OCI-LY1 (cell line): ENCODE data around the gene EFR3B.
"Not testable (repeated sequence)": the region's sequence is repeated elsewhere in the genome, so short reads cannot be mapped to it uniquely, and the experiment has no call there.

Experiments used
- H2AFZ ChIP-seq: fragments of 200-600 bp; sonication (generic), shearing (Covaris generic); 2 replicates; pipeline ENCODE4 v1.6.0; 2014; ENCODE audit warnings: antibody characterized with exemption, mild to moderate bottlenecking, low read length
- H3F3A ChIP-seq: fragments of 200-600 bp; sonication (generic), shearing (Covaris generic); 2 replicates; pipeline ENCODE4 v1.6.0; 2014; ENCODE audit warnings: mild to moderate bottlenecking, antibody characterized with exemption, low read length, moderate library complexity; ENCODE audit not compliant: insufficient read depth
- H3K27ac ChIP-seq: fragments of 200-600 bp; sonication (generic); 2 replicates; pipeline ENCODE4 v1.5.1; 2014; ENCODE audit warnings: low read length, mixed run types, mild to moderate bottlenecking, low read depth; ENCODE audit not compliant: poor library complexity, severe bottlenecking
- H3K27me3 ChIP-seq: fragments of 200-600 bp; sonication (generic); 2 replicates; pipeline ENCODE4 v1.6.0; 2014; ENCODE audit warnings: antibody characterized with exemption, mild to moderate bottlenecking, low read length, moderate library complexity; ENCODE audit not compliant: insufficient read depth
- H3K36me3 ChIP-seq: fragments of 200-600 bp; sonication (generic); 2 replicates; pipeline ENCODE4 v1.6.1; 2014; ENCODE audit warnings: mild to moderate bottlenecking, antibody characterized with exemption, low read length, moderate library complexity, mixed read lengths; ENCODE audit not compliant: insufficient read depth
- H3K4me1 ChIP-seq: fragments of 200-600 bp; sonication (generic); 2 replicates; pipeline ENCODE4 v1.5.1; 2014; ENCODE audit warnings: mild to moderate bottlenecking, low read length, moderate library complexity; ENCODE audit not compliant: insufficient read depth, severe bottlenecking
- H3K4me2 ChIP-seq: fragments of 200-600 bp; sonication (generic), shearing (Covaris generic); 2 replicates; pipeline ENCODE4 v1.6.1; 2014; ENCODE audit warnings: low read length
- H3K4me3 ChIP-seq: fragments of 200-600 bp; sonication (generic); 2 replicates; pipeline ENCODE4 v1.5.1; 2014; ENCODE audit warnings: low read length, low read depth, mild to moderate bottlenecking, mixed read lengths; ENCODE audit not compliant: poor library complexity, severe bottlenecking
- H3K79me2 ChIP-seq: fragments of 200-600 bp; shearing (Covaris generic); 2 replicates; pipeline ENCODE4 v1.6.1; 2016; ENCODE audit warnings: mixed run types, low read length, mixed read lengths; ENCODE audit not compliant: insufficient read depth
- H3K9ac ChIP-seq: fragments of 200-600 bp; sonication (generic), shearing (Covaris generic); 2 replicates; pipeline ENCODE4 v1.6.1; 2014; ENCODE audit warnings: mild to moderate bottlenecking, low read length, mixed read lengths
- H3K9me2 ChIP-seq: fragments of 200-600 bp; sonication (generic), shearing (Covaris generic); 2 replicates; pipeline ENCODE4 v1.6.1; 2014; ENCODE audit warnings: low read depth, mild to moderate bottlenecking, low read length, mixed read lengths
- H3K9me3 ChIP-seq: fragments of 200-600 bp; shearing (Covaris generic); 2 replicates; pipeline ENCODE4 v1.6.1; 2014; ENCODE audit warnings: low read length, mixed read lengths
- H4K20me1 ChIP-seq: fragments of 200-600 bp; sonication (generic), shearing (Covaris generic); 2 replicates; pipeline ENCODE4 v1.6.0; 2016; ENCODE audit warnings: mild to moderate bottlenecking, low read length; ENCODE audit not compliant: insufficient read depth
- CTCF ChIP-seq: fragments of 200-600 bp; sonication (generic), shearing (Covaris generic); IDR thresholded peaks from 2 replicates; pipeline ENCODE4 v1.5.1; 2017; ENCODE audit warnings: mild to moderate bottlenecking, antibody characterized with exemption, low read length, moderate library complexity, mixed read lengths
- EZH2 ChIP-seq: fragments of 200-600 bp; sonication (generic), shearing (Covaris generic); IDR thresholded peaks from 2 replicates; pipeline ENCODE4 v1.8.0; 2017; ENCODE audit warnings: borderline replicate concordance, mixed run types, mild to moderate bottlenecking, antibody characterized with exemption, low read length, moderate library complexity, mixed read lengths

EFR3B gene

GRCh38 chr2:25098056-25098455 lies 56.2 kb downstream of the EFR3B start:
- Histone ChIP-seq H3K4me2 (no peak overlapping the region), H3K4me3 (no peak overlapping the region), H3K9me3 (no peaks in the 10 kb centered on the region), H4K20me1 (no peaks in the 10 kb centered on the region), H3K4me1 (no peaks in the 10 kb centered on the region), H3K27ac (no peak overlapping the region), H3K79me2 (no peaks in the 10 kb centered on the region), H2AFZ (no peak overlapping the region), H3K27me3 (no peaks in the 10 kb centered on the region), H3F3A (no peaks in the 10 kb centered on the region), H3K9me2 (no peaks in the 10 kb centered on the region), H3K36me3 (no peaks in the 10 kb centered on the region), H3K9ac (no peak overlapping the region)
- TF ChIP-seq CTCF (no peak), EZH2 (no peak)

- H2AFZ ChIP-seq: no peak overlapping the region
- no peaks in the 10 kb centered on the region for H3K9me3 ChIP-seq
- H3K9me2 ChIP-seq: no peaks in the 10 kb centered on the region
- H3F3A ChIP-seq: no peaks in the 10 kb centered on the region
- H3K4me1 ChIP-seq: no peaks in the 10 kb centered on the region
- TF ChIP-seq EZH2 (no peak), CTCF (no peak)
- H3K9ac ChIP-seq: no peak overlapping the region
- H3K4me2 ChIP-seq: no peak overlapping the region
- H3K4me3 ChIP-seq: no peak overlapping the region
- H3K27ac ChIP-seq: no peak overlapping the region
- H4K20me1 ChIP-seq: no peaks in the 10 kb centered on the region
- H3K27me3 ChIP-seq: no peaks in the 10 kb centered on the region
- no peaks in the 10 kb centered on the region for H3K79me2 ChIP-seq
- no peaks in the 10 kb centered on the region for H3K36me3 ChIP-seq
These were observed 57.0 kb downstream of the EFR3B start for GRCh38 chr2:25098670-25099486.

- H4K20me1 ChIP-seq, H3K9me2 ChIP-seq, H3K4me1 ChIP-seq, H3K27ac ChIP-seq, H2AFZ ChIP-seq, H3K9me3 ChIP-seq, H3K4me3 ChIP-seq, H3K4me2 ChIP-seq, H3K9ac ChIP-seq, H3F3A ChIP-seq, H3K27me3 ChIP-seq, H3K79me2 ChIP-seq, H3K36me3 ChIP-seq: not testable (repeated sequence)
These were observed 60.5 kb downstream of the EFR3B start for GRCh38 chr2:25102352-25102751.

GRCh38 chr2:25103287-25103871 lies 61.5 kb downstream of the EFR3B start:
- 0 out of 2 replicates have a peak, but pooled peaks cover 5% of the 10 kb centered on the region for H3K27me3 ChIP-seq
- no peaks in the 10 kb centered on the region for H4K20me1 ChIP-seq
- no peaks in the 10 kb centered on the region for H3K9me3 ChIP-seq
- H3K79me2 ChIP-seq: no peaks in the 10 kb centered on the region
- H3K9ac ChIP-seq: no peak overlapping the region
- H3F3A ChIP-seq: no peaks in the 10 kb centered on the region
- no peak overlapping the region for H3K4me2 ChIP-seq
- no peak overlapping the region for H3K27ac ChIP-seq
- no peak for TF ChIP-seq EZH2
- no peaks in the 10 kb centered on the region for H3K4me1 ChIP-seq
- no peak overlapping the region for H3K4me3 ChIP-seq
- no peaks in the 10 kb centered on the region for H3K9me2 ChIP-seq
- H3K36me3 ChIP-seq: no peaks in the 10 kb centered on the region
- H2AFZ ChIP-seq: no peak overlapping the region
